HG03558 (cell line): ENCODE results near the gene LUM.
"Not testable (repeated sequence)": the region's sequence is repeated elsewhere in the genome, so short reads cannot be mapped to it uniquely, and the experiment has no call there.

ENCODE experiments used
- ATAC-seq: cut with Tn5 transposase; IDR thresholded peaks from one replicate; pipeline ENCODE4 v1.9.1; 2021; ENCODE audit warnings: moderate number of reproducible peaks; ENCODE audit not compliant: unreplicated experiment; ENCODE audit errors: extremely low read depth

Gene LUM

DNA sequence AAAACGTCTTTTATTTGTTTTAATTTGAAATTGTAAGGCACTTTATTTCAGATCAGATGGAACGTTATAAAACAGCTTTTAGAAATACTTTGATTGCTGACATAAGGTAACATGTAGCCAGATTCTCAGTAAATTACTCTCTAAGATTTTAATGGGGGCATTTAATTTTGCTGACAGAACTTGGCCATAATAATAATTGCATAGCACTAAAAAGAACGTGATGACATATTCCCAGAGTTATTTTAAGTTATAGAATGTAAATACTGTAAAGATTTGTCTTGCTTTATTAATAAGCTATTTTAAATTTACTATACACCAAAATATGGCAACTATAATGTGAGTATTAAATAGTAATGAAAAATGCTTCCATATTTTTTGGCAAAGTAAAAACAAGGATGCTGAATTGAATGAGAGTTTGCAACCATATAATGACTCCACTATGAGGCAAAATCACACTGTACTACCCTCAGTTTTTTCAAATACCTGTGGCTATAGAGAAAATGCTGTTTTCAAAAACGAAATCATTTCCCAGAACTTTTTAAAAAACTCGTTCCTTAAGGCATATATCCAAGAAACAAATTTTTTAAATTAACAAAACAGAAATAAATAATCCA lies 876 bp downstream of the LUM start:
- ATAC-seq, result no peak

DNA sequence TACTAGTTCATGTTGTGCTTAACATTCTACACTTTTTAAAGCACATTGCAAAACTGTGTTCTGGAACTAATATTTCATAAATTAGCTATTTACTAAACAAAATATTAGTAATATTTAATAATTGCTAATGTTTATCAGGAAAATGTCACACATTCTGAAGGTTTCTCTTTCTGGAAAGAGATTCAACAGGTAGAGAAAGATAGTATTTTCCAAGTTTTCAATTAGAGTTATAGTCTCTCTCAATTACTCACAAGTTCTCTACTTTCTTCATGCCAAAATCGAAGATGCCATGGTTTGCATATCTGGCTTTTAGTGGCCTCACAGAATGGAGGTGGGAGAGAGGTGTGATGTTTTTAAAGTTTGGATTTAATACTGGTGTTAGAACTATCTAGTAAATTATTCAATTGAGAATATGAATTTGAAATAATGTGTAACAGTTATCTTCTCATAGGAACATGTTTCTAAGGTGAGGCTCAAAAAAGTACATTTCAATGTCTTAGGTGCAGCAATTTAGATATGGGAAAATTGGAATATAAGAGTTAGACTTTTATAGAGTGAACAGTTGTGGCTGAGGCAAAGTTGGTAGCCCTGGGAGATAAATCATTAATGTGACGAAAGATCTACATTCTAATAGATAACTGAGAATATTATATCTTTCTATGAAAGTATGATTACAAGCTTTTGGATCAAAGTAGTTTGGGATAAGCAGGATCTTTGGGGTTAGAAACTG lies 1.5 kb downstream of the LUM start:
- no peak for ATAC-seq

DNA sequence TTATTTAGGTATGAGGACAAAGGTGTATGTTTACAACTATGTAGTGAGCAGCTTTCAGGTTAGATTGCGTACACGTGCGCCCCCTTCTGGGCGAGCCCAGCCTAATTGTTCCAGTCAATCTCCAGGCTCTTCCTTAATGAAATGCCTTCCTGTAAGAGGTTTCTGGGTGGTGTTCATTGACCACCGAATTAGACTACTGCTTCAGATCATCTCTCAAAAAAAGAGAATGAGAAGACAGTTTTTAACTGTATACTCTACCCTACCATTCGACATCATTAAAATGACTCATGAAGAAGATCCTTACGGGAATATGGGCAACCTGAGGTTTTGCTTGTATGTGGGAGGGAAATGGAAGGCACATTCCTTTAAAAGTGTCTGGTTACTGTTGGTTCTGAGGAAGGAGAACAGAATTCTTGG lies 2.1 kb downstream of the LUM start:
- peak; percentile 71 for ATAC-seq

DNA sequence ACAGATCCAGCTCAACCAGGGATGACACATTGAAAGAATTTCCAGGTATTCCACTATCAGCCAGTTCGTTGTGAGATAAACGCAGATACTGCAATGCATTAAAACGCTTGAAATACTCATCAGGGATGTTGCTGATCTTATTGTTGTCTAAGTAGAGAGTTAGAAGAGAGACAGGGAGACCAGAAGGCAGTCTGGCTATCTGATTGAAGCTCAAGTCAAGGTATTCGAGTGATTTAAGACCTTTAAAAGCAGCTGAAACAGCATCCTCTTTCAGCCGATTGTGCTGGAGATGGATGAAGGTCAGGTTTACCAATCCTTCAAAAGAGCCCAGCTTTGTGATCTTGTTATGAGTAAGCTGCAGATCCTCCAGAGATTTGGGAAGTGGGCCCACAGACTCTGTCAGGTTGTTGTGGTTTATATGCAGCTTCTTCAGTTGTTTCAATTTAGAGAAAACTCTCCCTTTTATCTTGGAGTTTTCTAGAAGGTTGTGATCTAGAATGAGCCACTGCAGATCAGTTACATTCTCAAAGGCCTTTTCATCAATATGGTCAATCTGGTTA lies 3.0 kb downstream of the LUM start:
- no peak for ATAC-seq

DNA sequence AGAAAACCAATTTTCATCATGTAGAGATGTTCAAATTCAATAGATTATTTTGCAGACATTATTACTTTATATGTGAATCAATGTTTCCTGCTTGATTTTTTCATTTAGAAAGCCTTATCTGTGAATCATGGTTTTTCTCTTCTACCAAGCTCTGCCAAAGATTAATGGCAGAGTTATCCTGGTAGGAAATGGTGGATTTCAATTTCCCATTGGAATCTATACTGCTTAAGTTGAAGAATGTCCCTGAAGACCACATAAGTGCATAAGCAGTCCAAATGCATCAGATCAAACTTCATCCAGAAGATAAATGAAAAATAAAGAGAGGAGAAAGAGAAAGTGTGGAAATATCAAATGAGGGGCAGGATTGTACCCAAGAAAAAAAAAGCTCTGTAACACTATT lies 5.0 kb downstream of the LUM start:
- no peak for ATAC-seq

DNA sequence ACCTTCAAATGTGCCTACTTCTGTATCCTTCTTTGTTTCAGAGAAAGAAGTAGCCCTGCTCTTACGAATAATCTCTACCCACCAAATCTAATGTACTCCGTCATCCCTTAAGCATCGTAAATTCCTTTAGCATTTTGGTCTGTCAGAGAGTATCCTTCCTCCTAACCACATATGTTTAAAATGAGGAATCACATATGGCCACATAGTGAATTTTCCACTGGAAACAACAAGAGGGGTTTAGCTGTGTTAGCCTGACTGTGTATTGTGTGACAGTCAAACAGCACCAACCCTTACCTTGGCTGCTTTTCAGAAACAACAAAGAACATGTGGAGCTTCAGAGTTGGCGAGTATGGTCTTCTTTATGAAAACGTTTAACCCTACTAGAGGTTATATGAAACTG lies 5.5 kb downstream of the LUM start:
- no peak for ATAC-seq

DNA sequence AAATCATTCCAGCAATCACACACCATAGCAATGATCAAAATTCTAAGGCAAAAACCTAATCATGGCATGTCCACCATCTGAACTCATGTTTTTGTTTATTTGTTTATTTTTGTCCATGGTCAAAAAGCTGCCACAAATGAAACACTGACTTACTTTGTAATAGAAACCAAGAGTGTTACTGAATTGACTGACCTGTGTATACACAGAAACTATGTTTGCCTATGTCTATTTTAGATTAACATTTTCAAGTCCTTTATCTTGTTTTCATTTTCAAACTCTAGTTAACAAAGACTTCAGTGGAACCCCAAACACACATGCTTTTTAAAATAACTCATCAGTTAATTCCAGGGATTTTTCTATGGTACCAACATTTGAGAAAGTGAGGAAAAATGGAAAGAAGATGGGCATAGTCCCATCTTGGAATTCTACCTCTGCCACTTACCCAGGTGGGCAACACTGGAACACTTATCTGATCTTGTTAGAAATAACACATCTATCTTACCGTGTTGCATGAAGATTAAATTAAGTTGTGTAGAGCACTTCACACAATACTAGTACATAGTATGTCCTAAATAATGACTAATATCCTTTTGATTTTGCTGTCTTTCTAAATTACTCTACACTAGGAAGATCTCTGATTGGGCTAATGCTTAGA lies 6.4 kb downstream of the LUM start:
- ATAC-seq, result no peak

DNA sequence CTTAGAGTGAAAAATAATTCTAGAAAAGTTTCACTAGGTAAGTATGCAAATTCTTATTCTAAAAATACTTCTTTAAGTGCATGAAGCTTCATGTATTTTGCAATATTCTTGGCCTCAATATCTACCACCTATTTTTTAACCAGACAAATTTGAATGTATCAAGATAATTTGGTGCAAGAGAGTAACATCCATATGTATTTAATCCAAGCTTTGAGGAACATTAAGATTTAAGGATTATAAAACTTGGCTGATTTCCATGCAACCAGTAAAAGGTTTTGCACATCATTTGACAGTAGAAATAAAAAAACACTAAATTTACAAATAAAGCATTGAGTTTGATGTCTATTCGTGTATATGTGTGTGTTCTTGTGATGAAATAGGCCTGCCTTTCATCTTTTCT lies 7.7 kb downstream of the LUM start:
- no peak for ATAC-seq

DNA sequence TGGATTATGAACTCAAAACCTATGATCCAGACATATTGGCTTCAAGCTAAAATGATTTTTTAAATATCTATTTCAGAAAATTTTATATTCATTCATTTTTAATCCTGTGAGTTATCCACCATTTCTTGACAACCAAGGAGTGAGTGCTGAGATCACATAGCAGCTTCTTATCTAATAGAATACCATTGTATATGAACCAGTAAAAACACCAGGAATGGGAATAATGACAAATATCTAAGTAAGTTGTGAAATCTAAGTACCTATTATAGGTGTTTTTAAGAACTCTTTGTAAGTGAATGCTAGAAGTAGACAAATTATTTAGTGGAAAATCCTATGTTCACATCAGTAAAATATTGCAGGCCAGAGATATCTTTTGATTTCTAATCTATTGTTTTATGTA lies 8.2 kb downstream of the LUM start:
- no peak for ATAC-seq

DNA sequence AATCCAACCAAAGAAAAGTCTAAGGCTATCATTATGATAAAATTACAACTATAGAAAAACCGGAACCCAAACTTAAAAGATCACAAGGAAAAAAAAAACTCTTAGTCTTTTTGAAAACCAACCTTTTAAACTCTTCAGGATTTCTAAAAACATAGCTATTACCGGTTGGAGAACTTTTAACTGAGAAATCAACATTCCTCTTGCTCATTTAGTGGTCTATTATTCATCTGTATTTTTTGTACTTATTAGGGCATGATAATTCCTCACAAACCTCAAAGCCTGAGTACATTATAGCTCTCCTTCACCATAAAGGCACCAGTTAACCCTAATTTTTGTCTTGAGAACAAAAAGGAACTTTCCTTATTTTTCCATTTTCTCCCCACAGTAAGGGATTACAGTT lies 10.4 kb downstream of the LUM start:
- ATAC-seq, result no peak

DNA sequence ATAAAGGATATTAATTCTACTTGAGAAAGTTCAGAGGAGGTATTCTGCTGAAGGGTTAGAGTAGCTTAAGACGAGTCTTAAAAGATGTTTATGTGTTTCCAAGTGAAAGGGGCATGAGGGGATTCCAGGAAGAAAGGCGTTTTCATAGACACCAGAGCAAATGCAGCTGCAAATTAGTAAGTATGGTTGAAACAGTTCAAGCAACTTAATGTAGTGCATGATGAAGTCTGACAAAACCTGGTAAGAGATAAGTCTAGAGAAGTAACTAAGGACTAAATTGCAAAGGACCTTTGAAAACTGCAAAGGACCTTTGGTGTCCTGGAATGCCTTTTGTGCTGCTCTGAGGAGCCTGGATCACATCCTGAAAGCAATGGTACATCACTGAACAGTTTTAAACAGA lies 11.5 kb downstream of the LUM start:
- ATAC-seq, result no peak

DNA sequence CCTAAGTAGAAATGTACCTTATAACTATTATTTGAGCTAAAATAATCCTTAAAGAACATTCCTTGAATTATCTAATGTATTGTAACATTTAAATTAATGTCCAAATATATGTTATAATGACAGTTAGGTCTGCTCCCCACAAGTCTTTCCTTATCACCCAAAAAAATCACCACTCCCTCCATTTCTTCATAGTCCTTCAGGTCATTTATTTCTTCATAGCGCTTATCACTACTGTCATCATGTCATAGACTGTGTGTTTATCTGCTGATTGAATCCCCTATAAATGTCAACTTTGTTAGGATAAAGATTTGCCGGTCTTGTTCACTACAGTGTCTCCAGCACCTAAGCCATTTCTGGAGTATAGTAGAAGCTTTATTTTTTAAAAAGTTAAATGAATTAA lies 12.0 kb downstream of the LUM start:
- ATAC-seq, result no peak

DNA sequence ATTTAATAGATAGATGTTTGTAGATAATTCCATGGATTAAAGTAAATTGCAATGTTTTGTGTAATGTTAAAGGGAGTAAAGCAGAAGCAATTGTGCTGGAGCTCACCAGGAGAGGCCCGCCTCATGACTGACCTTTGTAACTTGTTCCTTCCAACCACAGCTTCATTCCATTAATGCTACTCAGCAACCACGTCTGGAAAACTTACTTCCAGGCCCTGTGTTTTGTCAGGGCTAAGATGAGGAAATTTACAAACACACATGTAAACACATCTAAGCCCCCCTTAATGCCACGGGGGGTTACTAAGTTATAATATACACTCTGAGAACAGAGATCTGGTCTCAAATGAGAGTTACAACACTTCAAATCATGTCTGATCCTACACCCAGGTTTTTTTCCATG lies 12.4 kb downstream of the LUM start:
- ATAC-seq, result no peak

DNA sequence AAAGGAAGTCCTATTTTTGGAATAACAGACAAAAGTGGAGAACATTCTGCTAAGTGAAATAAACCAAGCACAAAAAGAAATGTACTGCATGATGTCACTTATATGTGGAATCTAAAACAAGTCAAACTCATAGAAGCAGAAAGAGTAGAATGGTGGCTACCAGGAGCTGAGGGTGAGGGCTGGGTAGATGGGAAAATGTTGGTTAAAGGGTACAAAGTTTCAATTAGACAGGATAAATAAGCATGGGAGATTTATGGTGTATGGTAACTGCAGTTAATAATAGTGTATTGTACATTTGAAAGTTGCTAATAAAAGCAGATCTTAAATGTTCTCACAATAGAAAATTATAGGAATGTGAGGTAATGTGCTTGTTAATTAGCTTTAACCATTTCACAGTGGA lies 12.8 kb downstream of the LUM start:
- no peak for ATAC-seq

DNA sequence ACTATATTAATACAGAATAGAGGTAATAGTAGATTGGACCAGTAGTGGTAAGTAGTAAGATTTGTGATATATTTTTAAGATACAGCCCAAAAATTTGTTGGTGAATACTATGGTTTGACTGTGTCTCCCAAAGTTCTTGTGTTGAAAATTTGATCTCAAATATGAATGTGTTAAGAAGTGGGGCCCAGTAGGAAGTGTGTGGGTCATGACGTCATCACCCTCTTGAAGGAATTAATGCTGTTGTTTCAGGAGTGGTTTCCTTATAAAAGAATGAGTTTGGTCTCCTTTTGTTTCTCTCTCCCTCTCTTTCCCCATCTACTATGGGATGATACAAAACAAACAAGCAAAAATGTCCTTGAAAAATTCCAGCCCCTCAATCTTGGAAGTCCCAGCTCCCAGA lies 16.3 kb downstream of the LUM start:
- ATAC-seq, result no peak

DNA sequence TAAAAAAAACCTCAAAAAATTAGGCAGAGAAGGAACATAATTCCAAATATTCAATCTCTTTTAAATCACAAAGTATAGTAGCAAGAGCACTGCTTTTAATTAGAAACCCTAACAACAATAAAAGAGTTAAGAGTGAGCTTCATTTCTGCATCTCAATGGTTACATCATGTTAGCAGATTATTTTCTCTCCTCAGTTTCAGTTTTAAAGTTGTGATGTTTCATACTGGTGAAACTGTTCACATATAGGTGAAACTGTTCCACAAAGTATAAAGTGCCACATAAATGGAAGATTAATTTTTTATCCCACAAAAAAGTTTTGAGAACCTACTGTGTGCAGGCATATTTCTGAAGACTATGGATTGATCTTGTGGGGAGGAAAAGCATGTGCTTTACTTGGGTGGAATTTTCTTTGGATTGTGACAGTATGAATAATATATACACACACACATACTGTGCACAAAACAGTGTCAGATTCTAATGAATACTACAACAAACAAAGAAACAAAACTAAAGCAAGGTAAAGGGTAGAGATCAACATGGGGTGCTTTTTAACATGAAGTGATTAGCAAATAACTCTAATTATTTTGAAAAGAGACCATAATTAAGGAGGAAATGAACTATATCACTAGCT lies 17.1 kb downstream of the LUM start:
- no peak for ATAC-seq

DNA sequence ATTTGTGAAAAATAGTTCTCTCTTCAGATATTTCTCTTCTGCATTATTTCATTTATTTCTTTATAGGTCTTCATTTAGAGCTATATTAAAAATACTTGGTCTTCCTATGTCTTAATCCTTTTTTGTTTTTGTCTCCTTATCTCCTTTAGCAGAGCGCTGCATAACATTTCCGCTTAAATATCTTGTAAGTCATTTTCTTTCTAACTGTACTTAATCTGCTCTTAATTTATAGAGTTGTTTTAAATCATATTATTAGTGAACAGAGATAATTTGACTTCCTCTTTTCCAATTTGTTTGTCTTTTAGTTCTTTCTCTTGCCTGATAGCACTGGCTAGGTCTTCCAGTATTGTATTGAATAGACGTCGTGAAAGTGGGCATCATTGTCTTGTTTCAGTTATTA lies 18.0 kb downstream of the LUM start:
- no peak for ATAC-seq

DNA sequence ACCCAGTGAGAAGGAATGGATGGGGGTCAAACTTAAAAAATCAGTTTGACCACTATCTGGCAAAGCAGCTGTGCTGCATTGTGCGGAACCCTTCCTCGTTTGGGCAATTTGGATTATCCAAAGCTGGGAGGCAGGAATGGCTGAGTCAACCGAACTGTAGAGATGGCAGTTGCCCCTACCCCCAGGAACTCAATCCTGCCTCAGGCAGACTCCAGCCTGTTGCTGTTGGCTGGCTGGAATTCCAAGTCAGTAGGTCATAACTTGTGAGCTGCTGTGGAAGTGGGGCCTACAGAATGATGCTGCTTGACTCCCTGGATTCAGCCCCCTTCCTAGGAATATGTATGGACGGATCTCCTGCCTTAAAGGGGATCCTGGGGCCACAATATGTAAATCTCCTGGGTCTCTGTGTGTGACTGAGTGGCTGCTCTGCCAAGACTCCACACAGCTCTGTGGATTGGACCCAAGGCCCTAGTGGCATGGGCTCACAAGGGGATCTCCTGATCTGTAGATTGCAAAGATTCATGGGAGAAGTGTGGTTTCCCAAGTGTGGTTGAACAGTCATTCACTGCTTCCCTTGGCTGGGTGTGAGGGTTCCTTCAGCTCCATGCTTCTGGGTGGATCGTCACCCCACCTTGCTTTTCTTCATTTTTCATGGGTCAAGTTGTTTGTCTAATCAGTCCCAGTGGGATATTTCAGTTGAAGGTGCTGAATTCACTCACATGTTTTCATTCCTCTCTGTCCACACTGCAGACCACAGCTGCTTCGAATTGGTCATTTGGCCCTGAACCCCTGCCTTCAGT lies 19.2 kb downstream of the LUM start:
- ATAC-seq, result no peak

DNA sequence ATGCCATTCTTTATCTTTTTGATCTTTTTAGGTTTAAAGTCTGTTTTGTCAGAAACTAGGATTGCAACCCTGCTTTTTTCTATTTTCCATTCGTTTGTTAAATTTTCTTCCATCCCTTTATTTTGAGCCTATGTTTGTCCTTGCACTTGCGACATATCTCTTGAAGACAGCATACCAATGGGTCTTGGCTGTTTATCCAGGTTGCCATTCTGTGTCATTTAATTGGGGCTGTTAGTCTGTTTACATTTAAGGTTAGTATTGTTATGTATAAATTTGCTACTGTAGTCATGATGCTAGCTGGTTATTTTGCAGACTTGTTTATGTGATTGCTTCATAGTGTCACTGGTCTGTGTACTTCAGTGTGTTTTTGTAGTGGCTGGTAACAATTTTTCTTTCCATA lies 21.3 kb downstream of the LUM start:
- ATAC-seq, result not testable (repeated sequence)

DNA sequence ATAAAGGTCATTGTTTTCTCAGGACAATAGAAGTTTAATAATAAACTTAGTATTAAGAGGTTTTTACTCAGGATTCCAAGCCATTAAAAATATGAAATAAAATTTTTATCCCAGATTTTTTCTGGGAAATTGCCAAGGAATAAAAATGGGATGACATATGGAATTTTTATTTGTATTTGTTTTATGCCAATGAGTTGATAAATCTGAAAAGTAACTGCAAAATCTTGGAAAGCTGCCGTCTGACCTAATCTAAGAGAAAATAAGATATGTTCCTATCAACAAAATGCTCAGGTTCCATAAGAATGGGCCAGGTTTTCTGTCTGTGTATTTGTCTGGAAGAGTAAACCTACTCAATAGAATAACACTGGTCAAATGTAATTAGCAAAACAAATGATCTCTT lies 31.3 kb downstream of the LUM start:
- ATAC-seq, result no peak
